SK-N-SH (cell line): ENCODE data around the gene SPINK5. TPM values are rescaled to one million over a fixed set of nuclear protein-coding genes. Genes with fewer than 3 reads are reported as not detected.

Experiments used
- CTCF ChIA-PET: fragments of 300-600, 350-600 bp; formaldehyde crosslinking; extraction: SDS; loops from one replicate; lab custom pipeline; 2021; lab: Yijun Ruan, JAX
- POLR2A ChIA-PET: fragments of 350-600 bp; sonication (Branson Sonifier 250); formaldehyde crosslinking; extraction: SDS; loops from one replicate; lab custom pipeline; 2020; ENCODE audit warnings: antibody characterized with exemption, inconsistent platforms; lab: Yijun Ruan, JAX
- DNase-seq: peaks from one replicate; pipeline ENCODE4 v3.0.0; 2012
- H2AFZ ChIP-seq: fragments of 200-600 bp; sonication (generic); 2 replicates; pipeline ENCODE4 v1.8.1; 2016; ENCODE audit warnings: antibody characterized with exemption, mild to moderate bottlenecking, low read depth
- H3F3A ChIP-seq: fragments of 200-600 bp; sonication (generic); replicated peaks from 2 replicates; pipeline ENCODE3; 2016; ENCODE audit warnings: antibody characterized with exemption, mild to moderate bottlenecking; ENCODE audit not compliant: insufficient read depth
- H3K27ac ChIP-seq, 2 experiments: fragments of 200-500 bp in 1 of 2; fragments of 200-600 bp in 1 of 2; sonication (Bioruptor generic) in 1 of 2; sonication (generic), shearing (Covaris generic) in 1 of 2; 2 replicates each; pipeline versions ENCODE4 v1.5.1 to v1.6.1; 2014 to 2016; ENCODE audit warnings: low read depth in 2 of 2, inconsistent platforms in 1 of 2, low read length in 1 of 2, mild to moderate bottlenecking in 1 of 2, mixed read lengths in 1 of 2
- H3K27me3 ChIP-seq: fragments of 200-600 bp; sonication (generic), shearing (Covaris generic); 2 replicates; pipeline ENCODE4 v1.6.1; 2016; ENCODE audit warnings: mixed run types; ENCODE audit not compliant: insufficient read depth
- H3K36me3 ChIP-seq, 2 experiments: fragments of 200-500 bp in 1 of 2; fragments of 200-600 bp in 1 of 2; sonication (Bioruptor generic) in 1 of 2; sonication (generic) in 1 of 2; replicated peaks in 1 of 2; 2 replicates each; pipeline versions ENCODE3 to v1.5.1; 2014 to 2016; ENCODE audit warnings: low read length in 1 of 2, mild to moderate bottlenecking in 1 of 2; ENCODE audit not compliant: insufficient read depth in 2 of 2, control insufficient read depth in 1 of 2
- H3K4me1 ChIP-seq, 2 experiments: fragments of 200-500 bp in 1 of 2; fragments of 200-600 bp in 1 of 2; sonication (Bioruptor generic) in 1 of 2; sonication (generic), shearing (Covaris generic) in 1 of 2; 2 replicates each; pipeline versions ENCODE4 v1.5.1 to v1.6.1; 2014 to 2016; ENCODE audit warnings: low read depth in 1 of 2, low read length in 1 of 2, mixed run types in 1 of 2; ENCODE audit not compliant: insufficient read depth in 2 of 2, control insufficient read depth in 1 of 2
- H3K4me2 ChIP-seq: fragments of 200-600 bp; sonication (generic), shearing (Covaris generic); 2 replicates; pipeline ENCODE4 v1.6.1; 2017; ENCODE audit warnings: mixed run types
- H3K4me3 ChIP-seq, 2 experiments: fragments of 200-500 bp in 1 of 2; fragments of 200-600 bp in 1 of 2; sonication (Bioruptor generic) in 1 of 2; sonication (generic), shearing (Covaris generic) in 1 of 2; 2 replicates each; pipeline versions ENCODE4 v1.5.1 to v1.8.1; 2014 to 2016; ENCODE audit warnings: low read depth in 2 of 2, inconsistent platforms in 1 of 2, low read length in 1 of 2, mild to moderate bottlenecking in 1 of 2, mixed read lengths in 1 of 2, moderate library complexity in 1 of 2
- H3K79me2 ChIP-seq: fragments of 200-600 bp; sonication (generic); 2 replicates; pipeline ENCODE4 v1.8.1; 2017; ENCODE audit warnings: mild to moderate bottlenecking; ENCODE audit not compliant: insufficient read depth
- H3K9ac ChIP-seq: fragments of 200-600 bp; sonication (generic); 2 replicates; pipeline ENCODE4 v1.6.1; 2017; ENCODE audit warnings: mixed run types
- H3K9me2 ChIP-seq: fragments of 200-600 bp; sonication (generic); 2 replicates; pipeline ENCODE4 v1.6.1; 2017; ENCODE audit warnings: mixed run types
- H3K9me3 ChIP-seq: fragments of 200-600 bp; sonication (generic); 2 replicates; pipeline ENCODE4 v1.6.1; 2017; ENCODE audit warnings: mixed run types, mild to moderate bottlenecking, moderate library complexity
- H4K20me1 ChIP-seq: fragments of 200-600 bp; sonication (generic); 2 replicates; pipeline ENCODE4 v1.6.1; 2017; ENCODE audit warnings: mild to moderate bottlenecking, mixed run types; ENCODE audit not compliant: insufficient read depth
- CHD2 ChIP-seq: fragments of 150-350 bp; IDR thresholded peaks from 2 replicates; pipeline ENCODE4 v1.6.1; 2018; ENCODE audit warnings: low read length; ENCODE audit not compliant: partially characterized antibody
- EP300 ChIP-seq, 2 experiments: IDR thresholded peaks; 2 replicates each; pipeline versions ENCODE4 v1.4.0 to v1.6.1; 2012; ENCODE audit warnings: borderline replicate concordance in 1 of 2, low read depth in 1 of 2, low read length in 1 of 2
- EZH2phosphoT487 ChIP-seq: fragments of 200-600 bp; sonication (generic); IDR thresholded peaks from 2 replicates; pipeline ENCODE4 v1.6.1; 2017; ENCODE audit warnings: low read depth, mixed run types, mild to moderate bottlenecking, antibody characterized with exemption, moderate library complexity, borderline replicate concordance
- FOXJ3 ChIP-seq: sonication (generic); formaldehyde crosslinking; IDR thresholded peaks from 2 replicates; pipeline ENCODE4 v1.5.1; 2020; ENCODE audit warnings: mild to moderate bottlenecking, missing genetic modification reagents
- JUND ChIP-seq: IDR thresholded peaks from 2 replicates; pipeline ENCODE4 v1.4.0; 2012
- MXI1 ChIP-seq: IDR thresholded peaks from 2 replicates; pipeline ENCODE4 v1.6.1; 2012; ENCODE audit warnings: mild to moderate bottlenecking, low read depth, low read length, improper control_type of control experiment
- NFIC ChIP-seq: IDR thresholded peaks from 2 replicates; pipeline ENCODE4 v1.4.0; 2012; ENCODE audit warnings: borderline replicate concordance
- NRF1 ChIP-seq: IDR thresholded peaks from 2 replicates; pipeline ENCODE4 v1.6.1; 2012; ENCODE audit warnings: low read depth, mild to moderate bottlenecking, low read length
- POLR2AphosphoS5 ChIP-seq: IDR thresholded peaks from 2 replicates; pipeline ENCODE4 v1.6.1; 2012; ENCODE audit warnings: low read depth, low read length
- RAD21 ChIP-seq: IDR thresholded peaks from 2 replicates; pipeline ENCODE4 v1.6.1; 2012; ENCODE audit warnings: mild to moderate bottlenecking, low read length
- RCOR1 ChIP-seq: fragments of 150-350 bp; IDR thresholded peaks from 2 replicates; pipeline ENCODE4 v1.6.1; 2017; ENCODE audit warnings: antibody characterized with exemption, low read length
- SIN3A ChIP-seq: IDR thresholded peaks from 2 replicates; pipeline ENCODE4 v1.6.1; 2012; ENCODE audit warnings: low read depth, mild to moderate bottlenecking, low read length, moderate library complexity, borderline replicate concordance
- SMC3 ChIP-seq: IDR thresholded peaks from 2 replicates; pipeline ENCODE4 v1.6.1; 2012; ENCODE audit warnings: low read depth, low read length, improper control_type of control experiment
- TAF1 ChIP-seq: IDR thresholded peaks from 2 replicates; pipeline ENCODE4 v1.6.1; 2012; ENCODE audit warnings: low read depth, mild to moderate bottlenecking, low read length, moderate library complexity, borderline replicate concordance
- TEAD4 ChIP-seq: IDR thresholded peaks from 2 replicates; pipeline ENCODE4 v1.4.0; 2012; ENCODE audit warnings: mild to moderate bottlenecking, borderline replicate concordance; ENCODE audit not compliant: insufficient read depth
- WGBS: methylation state at CpG from one replicate; pipeline ENCODE4 v1.1.6; 2017; ENCODE audit warnings: low lambda C conversion rate; 5-methylcytosine and 5-hydroxymethylcytosine counted together
- polyA plus RNA-seq, 3 experiments: library from polyadenylated mRNA; depleted of rRNA; stranded (reverse); fragments of >200 nt; gene quantifications; 2 replicates each; pipeline ENCODE4 v1.2.3, GENCODE V29; 2012
- TF ChIP-seq, protein P1 (sequence below): IDR thresholded peaks from 2 replicates; pipeline ENCODE4 v1.4.0; 2012; ENCODE audit warnings: low read depth
- TF ChIP-seq, protein P2 (sequence below): IDR thresholded peaks from 2 replicates; pipeline ENCODE4; 2012

SPINK5 gene, protein sequence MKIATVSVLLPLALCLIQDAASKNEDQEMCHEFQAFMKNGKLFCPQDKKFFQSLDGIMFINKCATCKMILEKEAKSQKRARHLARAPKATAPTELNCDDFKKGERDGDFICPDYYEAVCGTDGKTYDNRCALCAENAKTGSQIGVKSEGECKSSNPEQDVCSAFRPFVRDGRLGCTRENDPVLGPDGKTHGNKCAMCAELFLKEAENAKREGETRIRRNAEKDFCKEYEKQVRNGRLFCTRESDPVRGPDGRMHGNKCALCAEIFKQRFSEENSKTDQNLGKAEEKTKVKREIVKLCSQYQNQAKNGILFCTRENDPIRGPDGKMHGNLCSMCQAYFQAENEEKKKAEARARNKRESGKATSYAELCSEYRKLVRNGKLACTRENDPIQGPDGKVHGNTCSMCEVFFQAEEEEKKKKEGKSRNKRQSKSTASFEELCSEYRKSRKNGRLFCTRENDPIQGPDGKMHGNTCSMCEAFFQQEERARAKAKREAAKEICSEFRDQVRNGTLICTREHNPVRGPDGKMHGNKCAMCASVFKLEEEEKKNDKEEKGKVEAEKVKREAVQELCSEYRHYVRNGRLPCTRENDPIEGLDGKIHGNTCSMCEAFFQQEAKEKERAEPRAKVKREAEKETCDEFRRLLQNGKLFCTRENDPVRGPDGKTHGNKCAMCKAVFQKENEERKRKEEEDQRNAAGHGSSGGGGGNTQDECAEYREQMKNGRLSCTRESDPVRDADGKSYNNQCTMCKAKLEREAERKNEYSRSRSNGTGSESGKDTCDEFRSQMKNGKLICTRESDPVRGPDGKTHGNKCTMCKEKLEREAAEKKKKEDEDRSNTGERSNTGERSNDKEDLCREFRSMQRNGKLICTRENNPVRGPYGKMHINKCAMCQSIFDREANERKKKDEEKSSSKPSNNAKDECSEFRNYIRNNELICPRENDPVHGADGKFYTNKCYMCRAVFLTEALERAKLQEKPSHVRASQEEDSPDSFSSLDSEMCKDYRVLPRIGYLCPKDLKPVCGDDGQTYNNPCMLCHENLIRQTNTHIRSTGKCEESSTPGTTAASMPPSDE
- polyA plus RNA-seq (2012; rRNA removed), result not detected in 2 replicates
- polyA plus RNA-seq (2012; cell fraction: cytosol; rRNA removed), result not detected in 2 replicates
- polyA plus RNA-seq (2012; cell fraction: nucleus; rRNA removed), result not detected in 2 replicates

DNA sequence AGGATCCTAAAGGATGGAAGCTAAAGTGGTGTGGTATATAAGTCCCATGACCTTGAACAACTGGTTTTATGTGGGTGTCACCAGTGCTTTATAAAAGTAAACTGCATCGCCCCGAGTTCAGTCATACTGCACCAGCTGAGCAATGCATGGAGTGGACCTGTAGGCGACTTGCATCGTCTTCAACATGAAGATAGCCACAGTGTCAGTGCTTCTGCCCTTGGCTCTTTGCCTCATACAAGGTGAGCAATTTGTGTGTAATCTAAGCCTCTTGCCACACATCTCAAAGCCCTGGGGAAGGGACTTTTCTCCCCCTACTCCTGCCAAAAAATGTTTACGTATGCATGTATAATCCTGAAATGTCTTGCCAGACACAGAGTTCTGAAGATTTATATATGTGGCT is at the start of gene SPINK5:
Gene SPINK5, plus strand, starts transcription at position 120 of the 400 bp plus-strand sequence. Its CDS starts 65 bp downstream, at position 185.
- no peaks in the 10 kb centered on the region; the same call in 1 of the 2 replicates for H3K27me3 ChIP-seq
- ChIA-PET POLR2A (no interaction called here), CTCF (no interaction called here)
- 57% methylated on average over 5 of the region's 5 CpGs for WGBS
- H3K36me3 ChIP-seq, result no peaks in the 10 kb centered on the region
- H3K4me3 ChIP-seq, result no peak within 1 kb of the TSS
- no peak within 1 kb of the TSS for H3K27ac ChIP-seq
- TF ChIP-seq, protein P1, sequence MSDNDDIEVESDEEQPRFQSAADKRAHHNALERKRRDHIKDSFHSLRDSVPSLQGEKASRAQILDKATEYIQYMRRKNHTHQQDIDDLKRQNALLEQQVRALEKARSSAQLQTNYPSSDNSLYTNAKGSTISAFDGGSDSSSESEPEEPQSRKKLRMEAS, result no peak
- TF ChIP-seq, protein P2, sequence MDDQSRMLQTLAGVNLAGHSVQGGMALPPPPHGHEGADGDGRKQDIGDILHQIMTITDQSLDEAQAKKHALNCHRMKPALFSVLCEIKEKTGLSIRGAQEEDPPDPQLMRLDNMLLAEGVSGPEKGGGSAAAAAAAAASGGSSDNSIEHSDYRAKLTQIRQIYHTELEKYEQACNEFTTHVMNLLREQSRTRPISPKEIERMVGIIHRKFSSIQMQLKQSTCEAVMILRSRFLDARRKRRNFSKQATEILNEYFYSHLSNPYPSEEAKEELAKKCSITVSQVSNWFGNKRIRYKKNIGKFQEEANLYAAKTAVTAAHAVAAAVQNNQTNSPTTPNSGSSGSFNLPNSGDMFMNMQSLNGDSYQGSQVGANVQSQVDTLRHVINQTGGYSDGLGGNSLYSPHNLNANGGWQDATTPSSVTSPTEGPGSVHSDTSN, result no peak
- TF ChIP-seq SMC3, result no peak
- no peak for TF ChIP-seq RAD21
- no peak for TF ChIP-seq NRF1
- TF ChIP-seq TAF1, result no peak
- no peak for TF ChIP-seq POLR2AphosphoS5
- no peak for TF ChIP-seq NFIC
- TF ChIP-seq FOXJ3, result no peak
- no peak for TF ChIP-seq EP300 (IDR thresholded peaks at IDR 0.05; ENCODE audit: borderline replicate concordance in 1 of 2, low read depth in 1 of 2, low read length in 1 of 2)
- TF ChIP-seq MXI1, result no peak
- TF ChIP-seq EZH2phosphoT487, result no peak
- TF ChIP-seq RCOR1, result no peak
- no peak for TF ChIP-seq TEAD4
- TF ChIP-seq JUND, result no peak
- no peak for TF ChIP-seq CHD2
- TF ChIP-seq SIN3A, result no peak
- H3F3A ChIP-seq, result no peaks in the 10 kb centered on the region
- no peaks in the 10 kb centered on the region for H3K79me2 ChIP-seq
- no peaks in the 10 kb centered on the region for H3K9me2 ChIP-seq
- no peak within 1 kb of the TSS for H3K4me2 ChIP-seq
- no peaks in the 10 kb centered on the region for H3K4me1 ChIP-seq
- no peak within 1 kb of the TSS for H3K9ac ChIP-seq
- no peak within 1 kb of the TSS for H2AFZ ChIP-seq
- no peak for DNase-seq
- H4K20me1 ChIP-seq, result no peaks in the 10 kb centered on the region
- H3K9me3 ChIP-seq, result no peaks in the 10 kb centered on the region
